SK-N-SH treated with all-trans-retinoic acid at 6 μM for 48 hours (cell line): ENCODE results near the gene RLBP1.

Experiments
- ARNTL ChIP-seq: fragments of 450-650 bp; formaldehyde crosslinking; IDR thresholded peaks from 2 replicates; pipeline ENCODE4 v1.5.0; 2020; ENCODE audit warnings: low read depth, mild to moderate bottlenecking, moderate library complexity, borderline replicate concordance
- ESRRG ChIP-seq: fragments of 250-450 bp; sonication (Bioruptor Pico); IDR thresholded peaks from 2 replicates; pipeline ENCODE4 v1.6.1; 2021; ENCODE audit warnings: mild to moderate bottlenecking
- RARB ChIP-seq: fragments of 250-450 bp; sonication (Bioruptor Pico); IDR thresholded peaks from 2 replicates; pipeline ENCODE4 v1.8.0; 2021; ENCODE audit warnings: mild to moderate bottlenecking, moderate library complexity
- ZNF8 ChIP-seq: fragments of 450-650 bp; formaldehyde crosslinking; IDR thresholded peaks from 2 replicates; pipeline ENCODE4 v1.5.0; 2020; ENCODE audit warnings: mild to moderate bottlenecking, moderate library complexity
- TF ChIP-seq, protein P1 (sequence below): fragments of 250-450 bp; sonication (Bioruptor Pico); IDR thresholded peaks from 2 replicates; pipeline ENCODE4 v1.5.1; 2020; ENCODE audit warnings: low read depth, mild to moderate bottlenecking, moderate library complexity
- TF ChIP-seq, protein P2 (sequence below): fragments of 250-450 bp; sonication (Bioruptor Pico); IDR thresholded peaks from 2 replicates; pipeline ENCODE4 v1.8.0; 2021; ENCODE audit warnings: low read depth, mild to moderate bottlenecking, moderate library complexity, borderline replicate concordance
- TF ChIP-seq, protein P3 (sequence below): fragments of 250-450 bp; sonication (Bioruptor Pico); IDR thresholded peaks from 2 replicates; pipeline ENCODE4 v1.8.0; 2020; ENCODE audit warnings: mild to moderate bottlenecking, moderate library complexity, borderline replicate concordance
- TF ChIP-seq, protein P4 (sequence below): fragments of 250-450 bp; sonication (Bioruptor Pico); IDR thresholded peaks from 2 replicates; pipeline ENCODE4 v1.5.1; 2021; ENCODE audit warnings: mild to moderate bottlenecking, moderate library complexity

DNA sequence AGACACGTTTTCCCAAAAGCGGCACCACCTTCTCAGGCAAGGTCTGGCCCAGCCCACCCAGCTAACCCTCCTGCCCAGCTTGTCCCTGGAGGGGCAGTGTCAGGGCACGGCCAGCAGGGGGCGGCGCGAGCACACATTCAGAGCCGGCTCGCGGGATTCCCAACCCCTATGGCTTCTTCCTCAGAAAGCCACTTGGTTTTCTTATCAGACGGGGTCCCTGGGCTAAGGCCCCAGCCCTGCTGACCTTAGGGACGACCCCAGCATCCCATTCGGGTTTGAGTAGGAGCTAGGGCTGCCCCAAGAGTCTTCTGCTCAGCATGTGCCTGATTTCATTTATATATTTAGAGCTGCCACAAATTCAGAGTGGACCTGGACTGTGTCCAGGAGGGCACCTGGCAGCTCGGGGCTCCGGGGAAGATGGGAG is 14.5 kb downstream of the RLBP1 start:
- TF ChIP-seq RARB (CRISPR knock-in tag): no peak
- TF ChIP-seq, protein P1, sequence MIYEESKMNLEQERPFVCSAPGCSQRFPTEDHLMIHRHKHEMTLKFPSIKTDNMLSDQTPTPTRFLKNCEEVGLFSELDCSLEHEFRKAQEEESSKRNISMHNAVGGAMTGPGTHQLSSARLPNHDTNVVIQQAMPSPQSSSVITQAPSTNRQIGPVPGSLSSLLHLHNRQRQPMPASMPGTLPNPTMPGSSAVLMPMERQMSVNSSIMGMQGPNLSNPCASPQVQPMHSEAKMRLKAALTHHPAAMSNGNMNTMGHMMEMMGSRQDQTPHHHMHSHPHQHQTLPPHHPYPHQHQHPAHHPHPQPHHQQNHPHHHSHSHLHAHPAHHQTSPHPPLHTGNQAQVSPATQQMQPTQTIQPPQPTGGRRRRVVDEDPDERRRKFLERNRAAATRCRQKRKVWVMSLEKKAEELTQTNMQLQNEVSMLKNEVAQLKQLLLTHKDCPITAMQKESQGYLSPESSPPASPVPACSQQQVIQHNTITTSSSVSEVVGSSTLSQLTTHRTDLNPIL (CRISPR knock-in tag): no peak
- TF ChIP-seq, protein P2, sequence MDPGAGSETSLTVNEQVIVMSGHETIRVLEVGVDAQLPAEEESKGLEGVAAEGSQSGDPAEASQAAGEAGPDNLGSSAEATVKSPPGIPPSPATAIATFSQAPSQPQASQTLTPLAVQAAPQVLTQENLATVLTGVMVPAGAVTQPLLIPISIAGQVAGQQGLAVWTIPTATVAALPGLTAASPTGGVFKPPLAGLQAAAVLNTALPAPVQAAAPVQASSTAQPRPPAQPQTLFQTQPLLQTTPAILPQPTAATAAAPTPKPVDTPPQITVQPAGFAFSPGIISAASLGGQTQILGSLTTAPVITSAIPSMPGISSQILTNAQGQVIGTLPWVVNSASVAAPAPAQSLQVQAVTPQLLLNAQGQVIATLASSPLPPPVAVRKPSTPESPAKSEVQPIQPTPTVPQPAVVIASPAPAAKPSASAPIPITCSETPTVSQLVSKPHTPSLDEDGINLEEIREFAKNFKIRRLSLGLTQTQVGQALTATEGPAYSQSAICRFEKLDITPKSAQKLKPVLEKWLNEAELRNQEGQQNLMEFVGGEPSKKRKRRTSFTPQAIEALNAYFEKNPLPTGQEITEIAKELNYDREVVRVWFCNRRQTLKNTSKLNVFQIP: no peak
- TF ChIP-seq, protein P3, sequence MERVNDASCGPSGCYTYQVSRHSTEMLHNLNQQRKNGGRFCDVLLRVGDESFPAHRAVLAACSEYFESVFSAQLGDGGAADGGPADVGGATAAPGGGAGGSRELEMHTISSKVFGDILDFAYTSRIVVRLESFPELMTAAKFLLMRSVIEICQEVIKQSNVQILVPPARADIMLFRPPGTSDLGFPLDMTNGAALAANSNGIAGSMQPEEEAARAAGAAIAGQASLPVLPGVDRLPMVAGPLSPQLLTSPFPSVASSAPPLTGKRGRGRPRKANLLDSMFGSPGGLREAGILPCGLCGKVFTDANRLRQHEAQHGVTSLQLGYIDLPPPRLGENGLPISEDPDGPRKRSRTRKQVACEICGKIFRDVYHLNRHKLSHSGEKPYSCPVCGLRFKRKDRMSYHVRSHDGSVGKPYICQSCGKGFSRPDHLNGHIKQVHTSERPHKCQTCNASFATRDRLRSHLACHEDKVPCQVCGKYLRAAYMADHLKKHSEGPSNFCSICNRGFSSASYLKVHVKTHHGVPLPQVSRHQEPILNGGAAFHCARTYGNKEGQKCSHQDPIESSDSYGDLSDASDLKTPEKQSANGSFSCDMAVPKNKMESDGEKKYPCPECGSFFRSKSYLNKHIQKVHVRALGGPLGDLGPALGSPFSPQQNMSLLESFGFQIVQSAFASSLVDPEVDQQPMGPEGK: no peak
- no peak for TF ChIP-seq ZNF8
- no peak for TF ChIP-seq ESRRG (CRISPR knock-in tag)
- TF ChIP-seq, protein P4, sequence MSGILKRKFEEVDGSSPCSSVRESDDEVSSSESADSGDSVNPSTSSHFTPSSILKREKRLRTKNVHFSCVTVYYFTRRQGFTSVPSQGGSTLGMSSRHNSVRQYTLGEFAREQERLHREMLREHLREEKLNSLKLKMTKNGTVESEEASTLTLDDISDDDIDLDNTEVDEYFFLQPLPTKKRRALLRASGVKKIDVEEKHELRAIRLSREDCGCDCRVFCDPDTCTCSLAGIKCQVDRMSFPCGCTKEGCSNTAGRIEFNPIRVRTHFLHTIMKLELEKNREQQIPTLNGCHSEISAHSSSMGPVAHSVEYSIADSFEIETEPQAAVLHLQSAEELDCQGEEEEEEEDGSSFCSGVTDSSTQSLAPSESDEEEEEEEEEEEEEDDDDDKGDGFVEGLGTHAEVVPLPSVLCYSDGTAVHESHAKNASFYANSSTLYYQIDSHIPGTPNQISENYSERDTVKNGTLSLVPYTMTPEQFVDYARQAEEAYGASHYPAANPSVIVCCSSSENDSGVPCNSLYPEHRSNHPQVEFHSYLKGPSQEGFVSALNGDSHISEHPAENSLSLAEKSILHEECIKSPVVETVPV: no peak
- TF ChIP-seq ARNTL (CRISPR knock-in tag): no peak
